NCI-H345 treated with DMSO at 0.1 percent for 48 hours (cell line): ENCODE results near the gene FAM89B.

Source experiments
- DNase-seq: peaks from one replicate; lab custom pipeline; 2025; ENCODE audit not compliant: unreplicated experiment; lab: John Stamatoyannopoulos, UW

Gene FAM89B

GRCh38 chr11:65573391-65574079 is 1.2 kb downstream of the FAM89B start:
- no peak for DNase-seq

- peak; percentile 41 for DNase-seq
These were observed 1.9 kb downstream of the FAM89B start for GRCh38 chr11:65574109-65574810.

GRCh38 chr11:65574811-65575567 is 2.7 kb downstream of the FAM89B start:
- no peak for DNase-seq

GRCh38 chr11:65575568-65576231 is 3.4 kb downstream of the FAM89B start, which contains the start of gene EHBP1L1:
EHBP1L1 (plus strand) TSS chr11:65576053; CDS start chr11:65576303, 250 bp downstream.
- no peak for DNase-seq

- no peak for DNase-seq
These were observed 4.0 kb downstream of the FAM89B start for GRCh38 chr11:65576232-65576866.

GRCh38 chr11:65576867-65577755 is 4.8 kb downstream of the FAM89B start:
- no peak for DNase-seq

- DNase-seq: no peak
These were observed 5.4 kb downstream of the FAM89B start for GRCh38 chr11:65577756-65578109.

GRCh38 chr11:65578134-65578533 is 5.8 kb downstream of the FAM89B start:
- no peak for DNase-seq

GRCh38 chr11:65578667-65579066 is 6.3 kb downstream of the FAM89B start:
- DNase-seq: no peak

GRCh38 chr11:65579291-65579690 is 7.0 kb downstream of the FAM89B start:
- DNase-seq: no peak

GRCh38 chr11:65580031-65580692 is 7.8 kb downstream of the FAM89B start:
- DNase-seq: no peak

- DNase-seq: no peak
These were observed 8.4 kb downstream of the FAM89B start for GRCh38 chr11:65580756-65581155.

- no peak for DNase-seq
These were observed 9.6 kb downstream of the FAM89B start for GRCh38 chr11:65581928-65582327.

GRCh38 chr11:65583589-65583988 is 11.3 kb downstream of the FAM89B start:
- DNase-seq: no peak

- no peak for DNase-seq
These were observed 11.8 kb downstream of the FAM89B start for GRCh38 chr11:65584106-65584505.

- no peak for DNase-seq
These were observed 12.4 kb downstream of the FAM89B start for GRCh38 chr11:65584723-65585171.

- peak; percentile 35 for DNase-seq
These were observed 13.3 kb downstream of the FAM89B start for GRCh38 chr11:65585396-65586246.

- DNase-seq: no peak
These were observed 13.9 kb downstream of the FAM89B start for GRCh38 chr11:65586247-65586630.
